Mesodermal cell (in vitro differentiated cells): Measurements from ENCODE around the gene ABHD12B. TPM values are rescaled to one million over a fixed set of nuclear protein-coding genes. Genes with fewer than 3 reads are reported as not detected.

ENCODE experiments used
- H3K27ac ChIP-seq: 2 replicates; pipeline ENCODE4 v1.7.0; 2013; ENCODE audit warnings: mild to moderate bottlenecking, low read depth, low read length, moderate library complexity; ENCODE audit not compliant: severe bottlenecking
- H3K36me3 ChIP-seq: 2 replicates; pipeline ENCODE4 v1.7.1; 2013; ENCODE audit warnings: mild to moderate bottlenecking, low read length, moderate library complexity; ENCODE audit not compliant: control insufficient read depth, insufficient read depth
- H3K4me1 ChIP-seq: one replicate; pipeline ENCODE4 v1.7.1; 2013; ENCODE audit warnings: mild to moderate bottlenecking, low read length; ENCODE audit not compliant: insufficient read depth, control insufficient read depth, poor library complexity, severe bottlenecking
- H3K4me3 ChIP-seq: 2 replicates; pipeline ENCODE4 v1.7.0; 2013; ENCODE audit warnings: low read length, control low read depth, mild to moderate bottlenecking; ENCODE audit not compliant: insufficient read depth, poor library complexity, severe bottlenecking; ENCODE audit errors: extremely low read depth
- H3K9me3 ChIP-seq: 2 replicates; pipeline ENCODE4 v1.7.1; 2013; ENCODE audit warnings: mild to moderate bottlenecking, low read length, moderate library complexity; ENCODE audit not compliant: control insufficient read depth
- WGBS, 2 experiments: methylation state at CpG; one replicate each; pipeline ENCODE4 v1.1.5; 2013; ENCODE audit warnings: missing lambda C conversion rate in 2 of 2; ENCODE audit not compliant: insufficient coverage in 2 of 2; 5-methylcytosine and 5-hydroxymethylcytosine counted together
- polyA plus RNA-seq, 2 experiments: library from polyadenylated mRNA; stranded (reverse); fragments of 50-300 nt; gene quantifications; one replicate each; pipeline ENCODE4 v1.2.3, GENCODE V29; 2013

The ABHD12B gene
- not detected for polyA plus RNA-seq (2013, experiment 1 of 2)
- polyA plus RNA-seq (2013, experiment 2 of 2) = not detected

- WGBS, 2 experiments = 19% methylated on average over 27 to 44 of the region's 63 CpGs
- no peak within 1 kb of the TSS for H3K27ac ChIP-seq
- H3K36me3 ChIP-seq = no peaks in the 10 kb centered on the region
- H3K9me3 ChIP-seq = no peaks in the 10 kb centered on the region
- H3K4me3 ChIP-seq = no peak within 1 kb of the TSS
- H3K4me1 ChIP-seq = no peaks in the 10 kb centered on the region
These were observed at the start of gene ABHD12B for GRCh38 chr14:50871914-50872732. TSS of gene ABHD12B (plus strand) at chr14:50872053. CDS start at chr14:50872175, 122 bp downstream.

- WGBS, 2 experiments = 91% methylated on average over 10 to 11 of the region's 11 CpGs
- no peaks in the 10 kb centered on the region for H3K9me3 ChIP-seq
- H3K4me3 ChIP-seq = no peak overlapping the region
- H3K36me3 ChIP-seq = peaks cover 19% of the 10 kb centered on the region
- no peaks in the 10 kb centered on the region for H3K4me1 ChIP-seq
- H3K27ac ChIP-seq = no peak overlapping the region
These were observed 49.3 kb upstream of the ABHD12B start for GRCh38 chr14:50822501-50823042.

GRCh38 chr14:50823051-50823761 lies 48.6 kb upstream of the ABHD12B start:
- Histone ChIP-seq H3K4me1 (no peaks in the 10 kb centered on the region), H3K36me3 (peaks cover 16% of the 10 kb centered on the region), H3K9me3 (no peaks in the 10 kb centered on the region), H3K4me3 (no peak overlapping the region), H3K27ac (no peak overlapping the region)
- whole genome bisulfite sequencing, 2 experiments = 90 to 94% methylated on average over 8 of the region's 11 CpGs

- H3K9me3 ChIP-seq = no peaks in the 10 kb centered on the region
- 47 to 83% methylated on average over 3 to 7 of the region's 10 CpGs for WGBS, 2 experiments
- H3K36me3 ChIP-seq = peaks cover 16% of the 10 kb centered on the region
- H3K27ac ChIP-seq = no peak overlapping the region
- no peak overlapping the region for H3K4me3 ChIP-seq
- no peaks in the 10 kb centered on the region for H3K4me1 ChIP-seq
These were observed 47.9 kb upstream of the ABHD12B start for GRCh38 chr14:50823762-50824636.

GRCh38 chr14:50825307-50825706 lies 46.5 kb upstream of the ABHD12B start:
- no CpG with 5 or more reads among the region's 1 CpG for WGBS, 2 experiments
- H3K4me1 ChIP-seq = no peaks in the 10 kb centered on the region

GRCh38 chr14:50826681-50827080 lies 45.2 kb upstream of the ABHD12B start:
- no peaks in the 10 kb centered on the region for H3K4me1 ChIP-seq
- H3K27ac ChIP-seq = no peak overlapping the region
- peaks cover 5% of the 10 kb centered on the region for H3K36me3 ChIP-seq
- no peak overlapping the region for H3K4me3 ChIP-seq
- WGBS, 2 experiments = 94 to 95% methylated on average over 8 of the region's 8 CpGs
- H3K9me3 ChIP-seq = no peaks in the 10 kb centered on the region

More at GRCh38 chr14:50825307-50825706, 46.5 kb upstream of the ABHD12B start:
- Histone ChIP-seq H3K9me3 (no peaks in the 10 kb centered on the region), H3K36me3 (peaks cover 13% of the 10 kb centered on the region), H3K4me3 (no peak overlapping the region), H3K27ac (no peak overlapping the region)

GRCh38 chr14:50828721-50829488 lies 42.9 kb upstream of the ABHD12B start:
- 14 to 52% methylated on average over 3 to 5 of the region's 10 CpGs for WGBS, 2 experiments
- Histone ChIP-seq H3K4me3 (no peak overlapping the region), H3K4me1 (no peaks in the 10 kb centered on the region), H3K9me3 (no peaks in the 10 kb centered on the region), H3K36me3 (no peaks in the 10 kb centered on the region), H3K27ac (no peak overlapping the region)

GRCh38 chr14:50829489-50830043 lies 42.3 kb upstream of the ABHD12B start:
- 1 to 8% methylated on average over 11 to 13 of the region's 14 CpGs for WGBS, 2 experiments
- H3K27ac ChIP-seq = no peak overlapping the region

GRCh38 chr14:50830044-50830931 lies 41.6 kb upstream of the ABHD12B start:
- Histone ChIP-seq H3K4me3 (peak overlapping the region; percentile 60), H3K27ac (peak overlapping the region; percentile 62), H3K36me3 (no peaks in the 10 kb centered on the region), H3K4me1 (no peaks in the 10 kb centered on the region), H3K9me3 (no peaks in the 10 kb centered on the region)
- WGBS, 2 experiments = 1% methylated on average over 50 of the region's 93 CpGs

More at GRCh38 chr14:50829489-50830043, 42.3 kb upstream of the ABHD12B start:
- Histone ChIP-seq H3K36me3 (no peaks in the 10 kb centered on the region), H3K9me3 (no peaks in the 10 kb centered on the region), H3K4me3 (peak overlapping the region; percentile 60), H3K4me1 (no peaks in the 10 kb centered on the region)
